HUES64 (cell line): Measurements from ENCODE around the gene CBFA2T2.
"Not testable (repeated sequence)": the region's sequence is repeated elsewhere in the genome, so short reads cannot be mapped to it uniquely, and the experiment has no call there.

Source experiments
- H3K27ac ChIP-seq: 2 replicates; pipeline ENCODE4 v1.7.0; 2013; ENCODE audit warnings: low read depth, low read length, inconsistent platforms
- H3K27me3 ChIP-seq: 2 replicates; pipeline ENCODE4 v1.6.1; 2013; ENCODE audit warnings: mild to moderate bottlenecking, low read length; ENCODE audit not compliant: insufficient read depth
- H3K36me3 ChIP-seq: 2 replicates; pipeline ENCODE4 v1.6.1; 2013; ENCODE audit warnings: mild to moderate bottlenecking, low read length; ENCODE audit not compliant: insufficient read depth
- H3K4me1 ChIP-seq: 2 replicates; pipeline ENCODE4 v1.6.1; 2013; ENCODE audit warnings: mild to moderate bottlenecking, low read length, moderate library complexity; ENCODE audit not compliant: insufficient read depth
- H3K4me3 ChIP-seq: 2 replicates; pipeline ENCODE4 v1.5.1; 2013; ENCODE audit warnings: mild to moderate bottlenecking, low read length, moderate library complexity
- H3K9ac ChIP-seq: 2 replicates; pipeline ENCODE4 v1.6.1; 2013; ENCODE audit warnings: mild to moderate bottlenecking, low read depth, low read length
- H3K9me3 ChIP-seq: 2 replicates; pipeline ENCODE4 v1.6.1; 2013; ENCODE audit warnings: low read depth, low read length; ENCODE audit not compliant: insufficient read depth
- WGBS: fragments of 150-250, 120-280 bp; methylation state at CpG from one replicate; pipeline ENCODE4 v1.1.7; 2013; ENCODE audit warnings: missing lambda C conversion rate; 5-methylcytosine and 5-hydroxymethylcytosine counted together

CBFA2T2 gene

DNA sequence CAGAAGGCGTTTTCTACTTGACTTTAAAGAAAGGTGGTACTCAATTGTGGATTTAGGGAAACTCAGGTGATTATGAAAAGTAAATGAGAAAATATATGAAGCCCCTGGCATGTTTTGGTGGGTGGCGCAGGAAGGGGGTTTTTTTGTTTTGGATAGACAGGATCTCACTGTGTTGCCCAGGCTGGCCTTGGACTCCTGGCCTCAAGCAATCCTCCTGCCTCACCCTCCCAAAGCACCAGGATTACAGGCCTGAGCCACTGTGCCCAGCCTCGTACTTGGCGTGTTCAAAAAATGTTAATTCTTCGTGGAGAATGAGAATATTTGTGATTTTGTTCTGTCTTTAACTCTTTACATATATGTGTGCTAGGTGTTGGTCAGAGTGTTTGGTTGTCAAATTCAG, 140.1 kb downstream of the CBFA2T2 start:
- H3K9ac ChIP-seq = no peak overlapping the region
- no peak overlapping the region for H3K4me3 ChIP-seq
- H3K9me3 ChIP-seq = no peaks in the 10 kb centered on the region
- H3K4me1 ChIP-seq = no peaks in the 10 kb centered on the region
- no peaks in the 10 kb centered on the region for H3K27me3 ChIP-seq
- 98% methylated on average over 5 of the region's 5 CpGs for WGBS
- peaks cover 49% of the 10 kb centered on the region for H3K36me3 ChIP-seq
- no peak overlapping the region for H3K27ac ChIP-seq

DNA sequence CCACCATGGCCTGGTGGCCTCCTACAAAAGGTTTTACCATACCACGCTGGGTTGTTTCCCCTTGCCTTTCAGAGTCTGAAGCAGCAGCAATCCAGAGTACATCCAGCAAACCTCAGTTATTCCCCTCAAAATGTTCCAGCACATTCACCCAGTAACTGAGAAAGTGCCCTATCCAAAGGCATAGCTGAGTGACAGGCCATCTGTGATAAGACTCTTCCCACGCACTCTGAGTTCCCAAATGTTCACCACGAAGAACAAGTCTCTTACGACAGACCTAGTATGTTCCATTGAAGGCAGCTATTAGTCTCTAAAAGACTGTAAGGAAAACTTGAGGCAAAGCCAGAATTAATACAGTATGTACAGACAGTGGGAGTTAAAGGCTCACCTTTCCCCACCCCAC, 140.6 kb downstream of the CBFA2T2 start:
- Histone ChIP-seq H3K36me3 (peaks cover 50% of the 10 kb centered on the region), H3K27ac (no peak overlapping the region), H3K9ac (no peak overlapping the region), H3K9me3 (no peaks in the 10 kb centered on the region), H3K4me1 (no peaks in the 10 kb centered on the region), H3K4me3 (no peak overlapping the region), H3K27me3 (no peaks in the 10 kb centered on the region)
- 97% methylated on average over 4 of the region's 4 CpGs for WGBS

GRCh38 chr20:33631910-33632309, 142.0 kb downstream of the CBFA2T2 start:
- not testable (repeated sequence) for H3K4me1 ChIP-seq

DNA sequence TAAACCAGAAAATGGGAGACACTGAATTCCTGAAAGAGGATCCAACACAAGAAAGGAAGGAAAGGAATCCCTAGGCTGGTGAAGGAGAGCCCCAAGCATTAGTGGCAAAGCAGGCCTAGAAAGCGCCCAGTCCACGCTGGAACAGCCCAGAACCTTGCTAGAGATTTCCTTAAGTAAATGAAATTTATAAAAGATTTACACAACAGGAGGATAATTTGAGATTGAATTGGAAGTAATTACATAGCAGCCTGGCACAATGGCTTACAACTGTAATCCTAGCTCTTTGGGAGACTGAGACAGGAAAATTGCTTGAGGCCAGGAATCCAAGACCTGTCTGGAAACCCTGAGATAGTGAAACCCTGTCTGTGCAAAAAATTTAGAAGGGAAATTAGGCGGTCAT, 145.4 kb downstream of the CBFA2T2 start:
- H3K9ac ChIP-seq = no peak overlapping the region
- 93% methylated on average over 3 of the region's 3 CpGs for WGBS
- no peaks in the 10 kb centered on the region for H3K4me1 ChIP-seq
- H3K36me3 ChIP-seq = peaks cover 42% of the 10 kb centered on the region
- no peaks in the 10 kb centered on the region for H3K9me3 ChIP-seq
- H3K27ac ChIP-seq = no peak overlapping the region
- no peak overlapping the region for H3K4me3 ChIP-seq
- no peaks in the 10 kb centered on the region for H3K27me3 ChIP-seq

More at GRCh38 chr20:33631910-33632309, 142.0 kb downstream of the CBFA2T2 start:
- peaks cover 47% of the 10 kb centered on the region for H3K36me3 ChIP-seq
- H3K9ac ChIP-seq, H3K27me3 ChIP-seq, H3K4me3 ChIP-seq, H3K9me3 ChIP-seq, H3K27ac ChIP-seq: not testable (repeated sequence)
- 96% methylated on average over 4 of the region's 4 CpGs for WGBS

- Histone ChIP-seq H3K36me3 (peaks cover 42% of the 10 kb centered on the region), H3K9ac (no peak overlapping the region), H3K27ac (no peak overlapping the region), H3K27me3 (no peaks in the 10 kb centered on the region), H3K4me1 (no peaks in the 10 kb centered on the region), H3K9me3 (no peaks in the 10 kb centered on the region), H3K4me3 (no peak overlapping the region)
- 94% methylated on average over 1 of the region's 1 CpG for WGBS
Observed at GRCh38 chr20:33636776-33637175, 146.9 kb downstream of the CBFA2T2 start.

DNA sequence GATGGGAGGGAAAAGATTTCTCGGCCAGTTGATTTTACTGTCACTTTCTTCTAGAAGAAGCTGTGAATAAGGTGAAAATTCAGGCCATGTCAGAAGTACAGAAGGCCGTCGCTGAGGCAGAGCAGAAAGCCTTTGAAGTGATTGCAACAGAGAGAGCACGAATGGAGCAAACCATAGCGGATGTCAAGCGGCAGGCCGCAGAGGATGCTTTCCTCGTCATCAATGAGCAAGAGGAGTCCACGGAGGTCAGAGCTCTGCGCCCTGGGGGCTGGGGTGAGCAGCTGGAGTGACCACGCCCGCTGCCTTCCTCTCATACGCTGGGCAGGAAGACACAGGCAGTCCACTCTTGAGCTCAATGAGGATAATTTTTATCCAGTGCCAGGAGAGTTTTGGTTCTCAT, 150.4 kb downstream of the CBFA2T2 start:
- WGBS = 92% methylated on average over 13 of the region's 13 CpGs
- Histone ChIP-seq H3K4me1 (no peaks in the 10 kb centered on the region), H3K27ac (no peak overlapping the region), H3K9ac (no peak overlapping the region), H3K27me3 (no peaks in the 10 kb centered on the region), H3K36me3 (peaks cover 53% of the 10 kb centered on the region), H3K9me3 (no peaks in the 10 kb centered on the region), H3K4me3 (no peak overlapping the region)

DNA sequence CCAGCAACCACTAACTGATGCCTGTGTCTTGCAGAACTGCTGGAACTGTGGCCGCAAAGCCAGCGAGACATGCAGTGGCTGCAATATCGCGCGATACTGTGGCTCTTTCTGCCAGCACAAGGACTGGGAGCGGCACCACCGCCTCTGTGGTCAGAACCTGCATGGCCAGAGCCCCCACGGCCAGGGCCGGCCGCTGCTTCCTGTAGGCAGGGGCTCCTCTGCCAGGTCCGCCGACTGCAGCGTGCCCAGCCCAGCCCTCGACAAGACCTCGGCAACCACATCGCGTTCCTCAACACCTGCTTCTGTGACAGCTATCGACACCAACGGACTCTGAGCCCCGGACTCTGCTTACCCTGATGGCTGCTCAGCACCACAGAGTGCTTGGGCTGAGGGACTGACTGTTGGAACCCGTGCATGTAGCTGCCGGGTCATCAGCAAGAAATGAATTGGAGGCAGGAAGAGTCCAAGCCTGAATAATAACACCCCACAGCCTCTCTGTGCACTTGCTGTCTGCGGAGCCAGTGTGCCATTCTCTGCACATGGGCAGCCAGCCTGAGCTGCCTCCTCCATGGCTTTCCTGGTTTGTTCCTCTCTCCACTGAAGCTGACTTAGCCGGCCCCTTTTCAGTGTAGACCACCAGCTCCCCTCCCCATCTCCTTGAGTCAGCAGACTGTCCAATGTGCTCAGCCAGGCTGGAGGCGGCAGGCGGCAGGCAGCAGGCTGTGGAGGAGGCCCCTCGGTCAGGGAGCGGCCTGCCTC, 154.6 kb downstream of the CBFA2T2 start:
- Histone ChIP-seq H3K27ac (no peak overlapping the region), H3K9me3 (no peaks in the 10 kb centered on the region), H3K4me3 (no peak overlapping the region), H3K36me3 (peaks cover 36% of the 10 kb centered on the region), H3K4me1 (no peaks in the 10 kb centered on the region), H3K27me3 (no peaks in the 10 kb centered on the region), H3K9ac (no peak overlapping the region)
- 95% methylated on average over 28 of the region's 28 CpGs for WGBS

DNA sequence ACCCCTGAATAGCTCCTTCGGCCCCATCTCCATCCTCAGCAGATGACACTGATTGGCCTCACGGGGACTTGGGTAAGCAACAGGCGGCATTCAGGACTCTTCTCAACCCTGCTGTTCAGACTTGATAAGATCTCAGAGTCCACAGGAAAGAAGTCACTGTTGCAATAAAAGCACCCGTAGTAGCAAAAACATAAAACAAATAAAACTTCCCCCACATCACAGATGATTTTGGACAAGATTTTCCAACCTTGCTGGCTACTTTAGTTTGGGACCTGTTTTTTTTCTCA, 155.1 kb downstream of the CBFA2T2 start:
- no peaks in the 10 kb centered on the region for H3K27me3 ChIP-seq
- H3K4me1 ChIP-seq = no peaks in the 10 kb centered on the region
- H3K36me3 ChIP-seq = peaks cover 31% of the 10 kb centered on the region
- H3K27ac ChIP-seq = no peak overlapping the region
- no peak overlapping the region for H3K4me3 ChIP-seq
- H3K9me3 ChIP-seq = no peaks in the 10 kb centered on the region
- 91% methylated on average over 4 of the region's 4 CpGs for WGBS
- no peak overlapping the region for H3K9ac ChIP-seq

DNA sequence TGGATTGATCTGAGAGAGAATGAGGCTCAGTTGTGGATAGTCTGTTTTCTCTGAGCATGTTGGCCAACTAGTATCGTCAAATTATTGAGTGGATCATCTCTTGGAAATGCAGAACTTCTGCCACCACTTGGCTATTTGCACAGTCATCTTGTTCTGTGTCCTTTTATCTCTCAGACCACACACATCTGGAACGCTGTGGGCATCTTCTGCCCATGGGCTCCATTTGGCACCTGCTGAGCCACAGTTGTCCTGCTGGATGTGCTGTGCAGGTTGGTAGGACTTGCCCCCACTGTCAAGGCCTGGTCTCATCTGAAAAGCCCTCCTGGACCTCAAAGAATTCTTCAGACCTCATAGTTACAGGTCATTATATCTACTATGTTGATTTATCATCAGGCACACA, 155.5 kb downstream of the CBFA2T2 start:
- 90% methylated on average over 2 of the region's 2 CpGs for WGBS
- Histone ChIP-seq H3K4me3 (no peak overlapping the region), H3K9ac (no peak overlapping the region), H3K4me1 (no peaks in the 10 kb centered on the region), H3K9me3 (no peaks in the 10 kb centered on the region), H3K27me3 (no peaks in the 10 kb centered on the region), H3K36me3 (peaks cover 27% of the 10 kb centered on the region), H3K27ac (no peak overlapping the region)

DNA sequence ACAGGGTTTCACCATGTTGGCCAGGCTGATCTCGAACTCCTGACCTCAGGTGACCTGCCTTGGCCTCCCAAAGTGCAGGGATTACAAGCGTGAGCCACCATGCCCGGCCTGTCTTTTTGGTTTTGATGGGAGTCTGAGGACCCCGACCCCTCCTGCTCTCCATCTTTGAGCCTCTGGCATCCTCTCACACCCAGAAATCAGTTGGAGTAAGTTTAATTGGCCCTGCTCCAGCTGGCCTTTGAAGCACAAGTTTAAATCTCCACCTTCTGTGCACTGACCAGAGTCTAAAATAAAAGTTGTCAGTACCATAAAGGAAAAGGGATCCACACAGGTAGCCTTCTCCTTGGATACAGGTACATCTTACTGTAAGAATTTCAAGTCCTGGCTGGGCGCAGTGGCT, 156.3 kb downstream of the CBFA2T2 start:
- 95% methylated on average over 5 of the region's 5 CpGs for WGBS
- H3K36me3 ChIP-seq = peaks cover 22% of the 10 kb centered on the region

DNA sequence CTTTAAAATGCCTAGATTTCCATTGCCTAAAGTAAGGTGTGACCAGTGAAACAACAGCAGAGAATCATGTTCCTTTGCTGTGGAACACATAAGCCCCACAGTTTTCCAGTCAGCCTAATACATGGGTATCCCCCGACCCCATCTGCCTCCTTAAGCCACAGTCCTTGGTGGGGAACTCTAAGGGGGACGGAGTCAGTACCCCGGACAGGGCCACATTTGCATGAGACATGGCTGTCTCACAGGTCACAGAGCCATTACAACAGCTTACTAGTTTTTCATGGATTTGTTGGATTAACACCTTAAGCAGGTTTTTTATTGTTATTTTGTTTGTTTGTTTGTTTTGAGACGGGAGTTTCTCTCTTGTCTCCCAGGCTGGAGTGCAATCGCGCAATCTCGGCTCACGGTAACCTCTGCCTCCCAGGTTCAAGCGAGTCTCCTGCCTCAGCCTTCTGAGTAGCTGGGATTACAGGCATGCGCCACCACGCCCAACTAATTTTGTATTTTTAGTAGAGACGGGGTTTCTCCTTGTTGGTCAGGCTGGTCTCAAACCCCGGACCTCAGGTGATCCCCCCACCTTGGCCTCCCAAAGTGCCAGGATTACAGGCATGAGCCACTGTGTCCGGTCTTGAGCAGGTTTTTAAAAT, 157.2 kb downstream of the CBFA2T2 start:
- H3K4me3 ChIP-seq, H3K4me1 ChIP-seq: not testable (repeated sequence)

More for the DNA sequence above, 156.3 kb downstream of the CBFA2T2 start:
- Histone ChIP-seq H3K27ac (no peak overlapping the region), H3K9ac (no peak overlapping the region), H3K4me1 (no peaks in the 10 kb centered on the region), H3K9me3 (no peaks in the 10 kb centered on the region), H3K27me3 (no peaks in the 10 kb centered on the region), H3K4me3 (no peak overlapping the region)

More for the DNA sequence above, 157.2 kb downstream of the CBFA2T2 start:
- 83% methylated on average over 14 of the region's 14 CpGs for WGBS
- not testable (repeated sequence) for H3K9me3 ChIP-seq, H3K9ac ChIP-seq, H3K27ac ChIP-seq, H3K27me3 ChIP-seq
- H3K36me3 ChIP-seq = peaks cover 22% of the 10 kb centered on the region
